HG02852 (cell line): ENCODE measurements around the gene FOXF1.

Experiments
- ATAC-seq: cut with Tn5 transposase; IDR thresholded peaks from one replicate; pipeline ENCODE4 v1.9.1; 2021; ENCODE audit warnings: mild to moderate bottlenecking, moderate library complexity; ENCODE audit not compliant: unreplicated experiment

The FOXF1 gene

GRCh38 chr16:86554917-86555703, 44.8 kb downstream of the FOXF1 start, which contains the start of gene MTHFSD:
Gene MTHFSD, minus strand, starts transcription at chr16:86555235. Its CDS starts 51 bp downstream, at chr16:86555184.
- ATAC-seq: peak; percentile 80

- ATAC-seq: no peak
These were observed 45.4 kb downstream of the FOXF1 start for GRCh38 chr16:86555704-86556075.

- ATAC-seq: no peak
These were observed 46.2 kb downstream of the FOXF1 start for GRCh38 chr16:86556576-86556975.

GRCh38 chr16:86557587-86557986, 47.3 kb downstream of the FOXF1 start:
- no peak for ATAC-seq

- ATAC-seq: no peak
These were observed 48.2 kb downstream of the FOXF1 start for GRCh38 chr16:86558355-86559193.

GRCh38 chr16:86559802-86560305, 49.5 kb downstream of the FOXF1 start:
- ATAC-seq: no peak

GRCh38 chr16:86562356-86562755, 52.0 kb downstream of the FOXF1 start:
- ATAC-seq: no peak

GRCh38 chr16:86563469-86564345, 53.4 kb downstream of the FOXF1 start:
- ATAC-seq: peak; percentile 71
